SK-MEL-5 (cell line): ENCODE results near the gene GPR176. TPM values are rescaled to one million over a fixed set of nuclear protein-coding genes. Genes with fewer than 3 reads are reported as not detected.

Experiments
- small RNA-seq, 2 experiments: library from RNA; depleted of rRNA; stranded (forward); fragments of <200 nt; gene quantifications; one replicate each; pipeline ENCODE3, GENCODE V24; 2014
- total RNA-seq: library from RNA; depleted of rRNA; stranded (reverse); fragments of >200 nt; shearing (Covaris generic); gene quantifications from 2 replicates; pipeline ENCODE4 v1.2.3, GENCODE V29; 2014; rRNA removed

GPR176 gene
- total RNA-seq, 1 experiment from 2014 or later: 6.3 TPM

Small RNA genes lying within 50 kb of the gene (small RNA-seq; reads per million reads assigned to genes)
- gene RF00019: 0 reads per million in 2 experiments

Other genes with a start within 250 kb of the GPR176 start
- gene FSIP1, start 137.4 kb downstream of the GPR176 start, total RNA-seq: 0.27 and 0.42 TPM in 2 replicates
- 68.1 and 71.2 TPM in 2 replicates for gene EIF2AK4, start 13.8 kb upstream of the GPR176 start, total RNA-seq
- gene SRP14, start 118.9 kb upstream of the GPR176 start, total RNA-seq: 360 and 428 TPM in 2 replicates
- gene BMF, start 188.6 kb upstream of the GPR176 start, total RNA-seq: 6.9 and 7.8 TPM in 2 replicates
- gene BUB1B, start 240.8 kb upstream of the GPR176 start, total RNA-seq: 34.6 and 36.9 TPM in 2 replicates